Neural progenitor cell (in vitro differentiated cells): ENCODE measurements around the gene MRAP2.

Experiments
- EZH2 ChIP-seq: fragments of 200-600 bp; sonication (generic); IDR thresholded peaks from 2 replicates; pipeline ENCODE4 v1.6.1; 2017; ENCODE audit warnings: antibody characterized with exemption, mild to moderate bottlenecking, moderate library complexity
- EZH2phosphoT487 ChIP-seq: fragments of 200-600 bp; sonication (generic); IDR thresholded peaks from 2 replicates; pipeline ENCODE4 v1.6.1; 2017; ENCODE audit warnings: antibody characterized with exemption
- TF ChIP-seq, protein P1 (sequence below): fragments of 200-600 bp; sonication (generic); IDR thresholded peaks from 2 replicates; pipeline ENCODE4 v1.5.1; 2017; ENCODE audit warnings: antibody characterized with exemption, mild to moderate bottlenecking

DNA sequence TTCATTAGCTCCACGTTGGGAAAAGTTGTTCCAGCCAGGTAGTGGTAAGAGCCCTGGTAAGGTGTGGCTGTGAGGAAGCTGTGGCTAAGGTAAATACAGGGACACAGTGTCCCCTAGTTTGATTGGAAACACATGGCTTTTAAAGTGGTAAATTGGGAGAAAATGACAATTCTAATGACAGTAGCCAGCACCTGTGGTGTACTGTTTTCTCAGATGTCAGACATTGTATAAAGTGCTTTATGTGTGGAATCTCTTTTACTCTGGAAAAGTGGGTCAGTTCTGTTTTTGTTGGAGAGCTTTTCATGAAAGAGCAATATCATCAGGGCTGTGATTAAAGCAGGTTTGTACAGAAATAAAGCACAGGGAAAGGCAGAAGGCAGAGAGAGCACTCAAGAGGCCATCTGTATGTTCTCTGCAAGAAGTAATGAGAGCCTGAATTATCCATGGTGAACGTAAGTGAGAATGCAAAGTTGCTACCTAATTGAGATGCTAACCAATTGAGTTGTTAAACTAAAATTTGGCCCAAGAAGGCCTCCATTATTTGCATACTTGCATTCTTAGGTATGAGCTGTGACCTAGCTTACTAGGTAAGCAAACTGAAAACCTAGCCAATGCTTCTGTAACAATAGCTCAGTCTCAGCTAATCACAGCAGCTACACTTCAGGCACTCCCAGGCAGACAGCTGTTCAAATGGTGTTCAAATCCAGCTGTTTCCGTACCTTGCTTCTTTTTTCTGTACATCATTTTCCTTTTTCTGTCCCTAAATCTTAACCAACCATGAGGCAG lies 28.2 kb downstream of the MRAP2 start:
- TF ChIP-seq EZH2 (no peak), EZH2phosphoT487 (no peak)
- TF ChIP-seq, protein P1, sequence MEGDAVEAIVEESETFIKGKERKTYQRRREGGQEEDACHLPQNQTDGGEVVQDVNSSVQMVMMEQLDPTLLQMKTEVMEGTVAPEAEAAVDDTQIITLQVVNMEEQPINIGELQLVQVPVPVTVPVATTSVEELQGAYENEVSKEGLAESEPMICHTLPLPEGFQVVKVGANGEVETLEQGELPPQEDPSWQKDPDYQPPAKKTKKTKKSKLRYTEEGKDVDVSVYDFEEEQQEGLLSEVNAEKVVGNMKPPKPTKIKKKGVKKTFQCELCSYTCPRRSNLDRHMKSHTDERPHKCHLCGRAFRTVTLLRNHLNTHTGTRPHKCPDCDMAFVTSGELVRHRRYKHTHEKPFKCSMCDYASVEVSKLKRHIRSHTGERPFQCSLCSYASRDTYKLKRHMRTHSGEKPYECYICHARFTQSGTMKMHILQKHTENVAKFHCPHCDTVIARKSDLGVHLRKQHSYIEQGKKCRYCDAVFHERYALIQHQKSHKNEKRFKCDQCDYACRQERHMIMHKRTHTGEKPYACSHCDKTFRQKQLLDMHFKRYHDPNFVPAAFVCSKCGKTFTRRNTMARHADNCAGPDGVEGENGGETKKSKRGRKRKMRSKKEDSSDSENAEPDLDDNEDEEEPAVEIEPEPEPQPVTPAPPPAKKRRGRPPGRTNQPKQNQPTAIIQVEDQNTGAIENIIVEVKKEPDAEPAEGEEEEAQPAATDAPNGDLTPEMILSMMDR = no peak
